Fibroblast of the aortic adventitia (primary cell): ENCODE results near the gene TFAP2B. TPM values are rescaled to one million over a fixed set of nuclear protein-coding genes. Genes with fewer than 3 reads are reported as not detected.

Experiments used
- DNase-seq: peaks from one replicate; pipeline ENCODE4 v3.0.0-alpha.2; 2010; ENCODE audit warnings: low read depth
- H3K4me3 ChIP-seq: 2 replicates; pipeline ENCODE4 v1.5.1; 2011; ENCODE audit warnings: low read depth, mild to moderate bottlenecking, control low read depth, low read length, moderate library complexity
- CTCF ChIP-seq: IDR thresholded peaks from 2 replicates; pipeline ENCODE4 v1.5.1; 2011; ENCODE audit warnings: mild to moderate bottlenecking, low read length, control low read depth, inconsistent platforms; ENCODE audit not compliant: insufficient read depth
- total RNA-seq: library from RNA; depleted of rRNA; stranded (reverse); fragments of >200 nt; gene quantifications from 2 replicates; pipeline ENCODE4 v1.2.3, GENCODE V29; 2012; ENCODE audit warnings: low replicate concordance

Gene TFAP2B
- under 0.01 TPM in 1 of 2 replicates, not detected in the other for total RNA-seq

- no peak for TF ChIP-seq CTCF
- DNase-seq = no peak
- peak within 1 kb of the TSS; percentile 9 for H3K4me3 ChIP-seq
These were observed at the start of gene TFAP2B for GRCh38 chr6:50818673-50819072. Gene TFAP2B, plus strand, starts transcription at chr6:50818871. Its CDS starts 21 bp downstream, at chr6:50818892.

GRCh38 chr6:50778696-50779095 is 40.0 kb upstream of the TFAP2B start:
- TF ChIP-seq CTCF = no peak

GRCh38 chr6:50780382-50780781 is 38.3 kb upstream of the TFAP2B start:
- no peak for DNase-seq
- H3K4me3 ChIP-seq = no peak overlapping the region
- TF ChIP-seq CTCF = no peak

More at GRCh38 chr6:50778696-50779095, 40.0 kb upstream of the TFAP2B start:
- DNase-seq = no peak
- no peak overlapping the region for H3K4me3 ChIP-seq

- H3K4me3 ChIP-seq = no peak overlapping the region
- no peak for TF ChIP-seq CTCF
- DNase-seq = no peak
These were observed 32.8 kb upstream of the TFAP2B start for GRCh38 chr6:50785921-50786320.

GRCh38 chr6:50791900-50792508 is 26.7 kb upstream of the TFAP2B start:
- DNase-seq = peak; percentile 40
- peak; percentile 72 for TF ChIP-seq CTCF
- no peak overlapping the region for H3K4me3 ChIP-seq

GRCh38 chr6:50792771-50793170 is 25.9 kb upstream of the TFAP2B start:
- no peak overlapping the region for H3K4me3 ChIP-seq
- no peak for TF ChIP-seq CTCF
- no peak for DNase-seq

- no peak overlapping the region for H3K4me3 ChIP-seq
- DNase-seq = no peak
- no peak for TF ChIP-seq CTCF
These were observed 23.1 kb upstream of the TFAP2B start for GRCh38 chr6:50795574-50795973.
